Stimulated activated CD4-positive, alpha-beta T cell treated with anti-CD3 and anti-CD28 coated beads, Interleukin-4, amount 100 ng/mL, for 48 hours (primary cell): Measurements from ENCODE around the gene RELT.

ENCODE experiments used
- DNase-seq, 2 donors: peaks; one replicate each; pipeline ENCODE4 v3.0.0-alpha.2; 2020; ENCODE audit warnings: low read depth in 2 of 2

The RELT gene

GRCh38 chr11:73390601-73391565 lies 14.7 kb downstream of the RELT start:
- DNase-seq, result no peak

GRCh38 chr11:73391665-73392064 lies 15.5 kb downstream of the RELT start:
- no peak for DNase-seq

DNA sequence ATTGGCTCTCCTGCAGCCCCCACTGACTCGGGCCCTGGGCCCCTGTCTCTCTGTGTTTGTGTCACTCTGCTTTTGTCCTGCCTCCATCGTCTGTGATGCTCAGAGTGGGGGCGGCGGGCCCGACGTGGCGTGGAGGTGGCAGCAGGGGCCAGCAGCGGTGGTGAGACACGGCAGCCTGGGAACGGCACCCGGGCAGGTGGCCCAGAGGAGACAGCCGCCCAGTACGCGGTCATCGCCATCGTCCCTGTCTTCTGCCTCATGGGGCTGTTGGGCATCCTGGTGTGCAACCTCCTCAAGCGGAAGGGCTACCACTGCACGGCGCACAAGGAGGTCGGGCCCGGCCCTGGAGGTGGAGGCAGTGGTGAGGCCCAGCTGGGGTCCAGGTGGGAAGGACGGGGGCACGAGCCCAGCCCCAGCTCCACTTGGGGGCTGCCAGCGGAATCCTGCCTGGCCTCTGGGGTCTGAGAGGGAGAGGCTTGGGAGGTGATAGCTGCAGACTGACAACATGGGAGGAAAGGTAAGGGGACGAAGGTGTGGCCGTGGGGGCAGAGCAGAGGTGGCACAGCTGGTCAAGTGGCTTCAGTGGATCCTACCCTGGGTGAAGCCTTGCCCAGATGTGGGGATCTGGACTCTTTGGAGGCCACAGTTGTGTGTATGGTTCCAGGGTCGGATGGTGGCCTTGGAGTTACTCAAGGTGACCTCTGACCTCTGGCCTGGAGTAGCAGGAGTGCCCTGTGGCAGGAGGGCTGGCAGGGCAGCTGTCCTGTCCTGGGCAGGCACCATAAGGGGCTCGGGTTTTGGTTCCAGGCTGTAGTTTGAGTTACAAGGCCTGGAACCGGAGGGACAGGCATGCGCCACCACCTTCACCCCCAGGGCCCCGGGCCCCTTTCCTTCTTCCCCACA lies 16.2 kb downstream of the RELT start:
- no peak for DNase-seq

DNA sequence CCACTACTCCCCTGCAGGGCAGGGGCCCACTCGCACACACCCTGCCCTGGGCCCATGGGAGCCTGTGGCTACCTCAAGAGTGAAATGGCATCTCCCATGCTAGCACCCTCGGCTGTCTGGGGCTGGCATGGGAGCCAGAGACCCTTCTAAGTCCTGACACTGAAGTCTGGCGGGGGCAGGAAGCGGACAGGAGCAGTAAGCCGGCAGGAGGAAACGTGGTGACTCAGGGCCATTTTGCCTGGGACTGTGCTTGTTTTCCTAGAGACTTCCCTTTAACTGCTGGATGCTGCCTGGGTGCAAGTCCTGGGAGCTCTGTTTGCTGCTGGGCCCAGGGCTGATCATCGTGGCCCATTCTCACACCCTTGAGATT lies 16.8 kb downstream of the RELT start:
- DNase-seq, result no peak

DNA sequence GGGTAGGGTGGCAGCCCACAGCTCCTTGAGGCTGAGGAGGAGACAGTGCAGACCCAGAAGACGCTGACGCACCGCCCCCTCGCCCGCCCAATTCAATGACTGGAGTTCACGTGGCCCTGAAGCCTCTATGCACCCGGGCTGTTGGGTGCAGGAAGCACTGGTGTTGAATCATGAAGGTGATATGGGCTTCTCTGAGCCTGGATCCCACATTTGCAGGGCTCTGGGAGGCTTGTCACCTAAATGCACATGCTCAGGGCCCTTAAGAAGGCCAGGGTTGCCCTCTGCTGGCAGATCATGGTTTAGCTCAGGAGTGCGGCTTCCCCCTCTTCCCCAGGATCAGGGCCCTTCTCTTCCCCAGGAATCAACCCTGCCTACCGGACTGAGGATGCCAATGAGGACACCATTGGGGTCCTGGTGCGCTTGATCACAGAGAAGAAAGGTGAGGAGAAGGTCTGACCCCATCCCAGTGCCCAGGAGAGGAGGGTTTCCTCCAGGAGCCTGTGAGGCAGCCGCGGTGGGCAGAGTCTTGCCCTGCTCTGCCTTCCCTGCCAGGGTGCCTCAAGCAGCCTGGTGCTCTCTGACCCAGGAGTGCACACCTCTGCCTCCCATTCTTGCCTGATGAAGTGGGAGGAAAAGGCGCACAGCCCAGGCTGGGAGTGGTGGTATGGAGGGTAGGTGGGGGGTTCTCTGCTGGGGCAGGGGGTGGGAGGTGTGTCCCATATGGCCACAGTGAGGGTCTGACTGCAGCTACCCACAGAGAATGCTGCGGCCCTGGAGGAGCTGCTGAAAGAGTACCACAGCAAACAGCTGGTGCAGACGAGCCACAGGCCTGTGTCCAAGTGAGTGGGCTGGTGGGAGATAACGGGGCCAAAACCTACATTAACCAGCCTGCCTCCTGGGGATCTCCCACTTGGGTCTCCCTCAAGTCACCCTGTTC lies 17.5 kb downstream of the RELT start:
- peak; percentile 50 to 52 for DNase-seq

DNA sequence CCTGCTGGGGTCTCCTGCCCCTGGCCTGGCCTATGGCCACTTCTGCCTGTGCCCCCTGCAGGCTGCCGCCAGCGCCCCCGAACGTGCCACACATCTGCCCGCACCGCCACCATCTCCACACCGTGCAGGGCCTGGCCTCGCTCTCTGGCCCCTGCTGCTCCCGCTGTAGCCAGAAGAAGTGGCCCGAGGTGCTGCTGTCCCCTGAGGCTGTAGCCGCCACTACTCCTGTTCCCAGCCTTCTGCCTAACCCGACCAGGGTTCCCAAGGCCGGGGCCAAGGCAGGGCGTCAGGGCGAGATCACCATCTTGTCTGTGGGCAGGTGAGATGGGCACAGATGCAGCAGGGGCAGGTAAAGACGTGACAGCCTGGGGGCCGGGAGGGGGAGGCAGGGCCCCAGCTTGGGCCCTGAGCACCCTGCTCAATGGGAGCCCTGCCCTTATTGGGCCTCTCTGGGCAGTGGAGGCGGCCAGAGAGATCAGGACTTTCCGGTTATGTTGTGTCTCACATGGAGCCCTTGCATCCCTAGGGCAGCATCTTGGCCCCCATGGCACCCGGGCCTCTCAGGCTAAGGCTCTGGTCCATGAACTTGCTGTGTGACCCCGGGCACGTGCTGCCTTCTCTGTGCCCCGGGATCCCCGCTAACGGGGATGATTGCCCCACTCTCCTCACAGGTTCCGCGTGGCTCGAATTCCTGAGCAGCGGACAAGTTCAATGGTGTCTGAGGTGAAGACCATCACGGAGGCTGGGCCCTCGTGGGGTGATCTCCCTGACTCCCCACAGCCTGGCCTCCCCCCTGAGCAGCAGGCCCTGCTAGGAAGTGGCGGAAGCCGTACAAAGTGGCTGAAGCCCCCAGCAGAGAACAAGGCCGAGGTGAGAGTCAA lies 18.5 kb downstream of the RELT start:
- no peak for DNase-seq

GRCh38 chr11:73395297-73396208 lies 19.4 kb downstream of the RELT start:
- DNase-seq, result no peak

GRCh38 chr11:73396251-73396930 lies 20.2 kb downstream of the RELT start:
- no peak for DNase-seq

DNA sequence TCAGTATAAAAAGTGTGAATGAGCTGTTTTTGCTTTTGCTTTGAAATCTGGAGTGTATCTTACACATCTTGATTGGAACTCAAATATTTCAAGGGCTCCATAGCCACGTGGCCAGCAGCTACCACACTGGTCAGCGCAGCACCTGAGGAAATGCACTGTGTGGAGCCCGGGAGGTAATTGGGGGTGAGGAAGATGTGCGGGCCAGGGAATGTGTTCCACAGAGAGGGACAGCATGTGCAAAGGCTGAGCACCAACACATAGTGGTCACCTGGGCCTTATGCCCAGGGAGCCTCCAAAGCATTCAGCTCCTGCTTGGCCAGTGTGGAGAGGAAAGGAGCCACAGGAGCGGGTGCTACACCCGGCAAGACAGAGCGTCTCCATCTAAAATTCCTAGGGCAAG lies 20.8 kb downstream of the RELT start:
- no peak for DNase-seq

DNA sequence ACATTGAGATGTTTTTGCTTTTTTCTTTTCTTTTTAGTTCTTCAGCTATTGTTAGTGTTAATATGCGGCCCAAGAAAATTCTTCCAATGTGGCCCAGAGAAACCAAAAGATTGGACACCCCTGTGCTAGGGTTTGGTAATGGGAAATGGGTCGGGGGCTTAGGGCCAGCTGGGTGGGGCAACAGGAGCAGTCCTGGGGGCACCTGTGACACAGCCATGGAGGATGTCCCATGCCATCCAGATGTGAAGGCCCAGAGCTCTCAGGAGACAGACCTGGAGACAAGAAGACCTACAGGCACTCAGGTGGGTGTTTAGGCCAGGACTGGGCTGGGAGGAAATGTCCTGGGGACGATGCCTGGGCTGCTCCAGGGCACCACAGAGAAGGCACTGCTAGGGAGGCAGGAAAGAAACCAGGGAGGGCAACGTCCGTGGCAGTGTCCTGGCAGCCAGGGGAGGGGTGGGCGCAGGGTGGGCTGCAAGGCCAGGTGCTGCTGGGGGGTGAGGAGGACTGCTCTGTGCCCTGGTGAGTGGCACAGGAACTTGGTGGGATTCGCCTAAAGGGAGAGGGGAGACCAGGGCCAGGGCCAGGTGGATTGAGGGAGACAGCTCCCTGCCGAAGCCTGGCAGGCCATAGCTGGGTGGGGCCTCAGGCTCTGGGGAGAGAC lies 21.4 kb downstream of the RELT start:
- no peak for DNase-seq

DNA sequence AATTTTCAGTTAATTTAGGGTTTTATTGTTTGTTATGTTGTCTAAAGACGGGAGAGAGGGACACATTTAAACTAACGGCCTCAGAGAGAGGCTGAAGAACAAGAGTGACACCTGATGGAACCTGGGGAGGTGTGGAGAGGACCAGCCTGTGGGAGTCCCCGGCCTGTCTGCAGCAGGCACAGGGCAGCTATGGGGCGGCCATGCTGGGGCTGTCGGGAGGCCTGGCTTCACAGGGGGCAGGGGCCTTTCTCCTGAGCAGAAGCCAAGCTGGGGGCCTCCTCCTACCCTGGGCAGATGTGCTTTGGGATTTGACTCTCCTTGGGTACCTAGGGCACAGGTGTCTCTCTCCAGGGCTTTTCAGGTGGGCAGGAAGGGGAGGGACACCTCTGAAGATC lies 21.9 kb downstream of the RELT start:
- DNase-seq, result no peak

DNA sequence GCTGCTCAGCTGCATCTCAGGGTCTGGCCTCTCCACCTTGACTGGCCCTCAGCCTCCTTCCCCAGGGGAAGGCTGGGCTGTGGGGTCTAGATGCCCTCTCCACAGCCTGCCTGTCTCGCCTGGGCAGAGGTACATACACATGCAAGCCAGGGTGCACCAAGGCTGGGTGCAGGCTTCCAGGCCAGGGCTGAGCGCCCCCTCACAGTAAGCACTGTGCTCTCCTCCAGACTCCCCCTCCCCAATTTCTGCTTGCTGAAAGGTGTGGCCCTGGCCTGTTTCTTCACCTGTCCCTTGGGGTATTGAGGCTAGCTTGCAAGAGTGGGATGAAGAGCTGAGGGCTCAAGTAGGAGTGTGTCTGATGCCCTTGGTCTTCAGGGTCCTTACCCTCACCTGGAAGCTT lies 22.5 kb downstream of the RELT start:
- DNase-seq, result no peak

DNA sequence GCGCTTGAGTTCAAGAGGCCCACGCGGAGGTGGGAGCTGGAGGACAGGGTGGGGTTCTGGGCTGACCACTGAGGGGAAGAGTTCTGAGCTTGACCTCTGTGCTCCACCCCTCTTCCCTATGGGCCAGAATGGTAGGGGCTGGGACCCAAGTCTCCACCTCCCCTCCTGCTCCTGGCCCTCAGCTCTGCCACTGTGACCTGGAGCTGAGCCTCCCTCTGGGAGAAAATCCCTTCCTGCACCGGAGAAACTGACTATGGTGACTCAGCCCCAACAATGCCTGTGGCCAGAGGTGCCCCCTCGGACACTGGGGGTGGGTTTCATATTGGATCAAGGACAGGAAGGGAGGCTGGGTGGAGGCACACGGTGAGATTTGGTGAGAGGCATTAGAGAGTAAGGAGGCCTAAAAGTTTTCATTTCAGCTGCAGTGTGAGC lies 23.0 kb downstream of the RELT start:
- no peak for DNase-seq

- DNase-seq, result no peak
Measured at GRCh38 chr11:73399636-73400035, 23.4 kb downstream of the RELT start.

DNA sequence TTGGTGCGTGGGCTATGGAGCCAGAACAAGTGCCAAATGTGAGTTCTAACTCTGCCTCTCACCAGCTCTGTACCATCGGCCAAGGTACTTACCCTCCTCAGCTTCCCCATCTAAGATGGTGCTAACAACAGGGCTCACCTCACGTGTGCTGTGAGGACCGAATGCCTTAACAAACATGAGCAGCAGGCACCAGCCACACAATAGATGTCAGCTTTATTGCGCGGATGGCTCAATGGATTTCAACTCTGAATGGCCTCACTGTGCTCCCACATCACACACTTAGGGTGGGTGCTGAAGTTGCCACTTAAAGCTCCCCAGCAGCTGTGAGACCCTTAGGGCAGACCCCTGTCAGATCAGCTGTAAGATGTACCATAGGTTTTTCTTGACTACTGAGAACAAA lies 24.1 kb downstream of the RELT start:
- DNase-seq, result no peak

DNA sequence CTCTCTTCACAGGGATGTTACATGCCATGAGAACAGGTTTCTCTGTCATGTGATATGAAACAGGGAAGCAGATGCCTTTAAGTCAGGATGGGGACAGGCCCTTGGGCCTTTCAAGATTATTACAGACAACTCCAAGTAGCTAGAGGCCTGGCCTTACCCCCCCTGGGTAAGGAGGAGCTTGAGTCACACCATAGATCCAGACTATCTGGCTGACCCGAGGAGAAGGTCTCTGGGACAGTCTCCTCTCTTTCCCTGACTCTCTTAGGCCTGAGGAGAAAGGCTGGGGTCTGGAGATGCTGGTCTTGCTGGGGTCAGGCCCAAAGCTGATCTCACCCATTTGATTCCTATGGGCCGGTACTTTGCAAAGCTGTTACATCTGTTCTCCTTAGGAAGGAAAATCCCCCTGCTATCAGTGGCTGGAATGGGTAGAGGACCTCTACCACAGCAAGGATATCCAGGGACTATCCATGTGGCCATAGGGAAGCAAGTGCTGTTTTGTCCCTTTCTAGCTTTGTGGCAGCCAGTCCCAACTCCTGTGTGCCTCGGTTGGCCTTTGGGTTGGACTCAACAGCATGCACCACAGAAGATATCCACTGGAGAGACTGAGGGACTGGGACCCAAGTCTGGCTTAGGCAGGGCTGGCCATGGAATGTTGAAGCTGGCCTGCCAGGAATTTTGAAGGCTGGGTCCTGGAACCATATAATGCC lies 25.2 kb downstream of the RELT start:
- no peak for DNase-seq

DNA sequence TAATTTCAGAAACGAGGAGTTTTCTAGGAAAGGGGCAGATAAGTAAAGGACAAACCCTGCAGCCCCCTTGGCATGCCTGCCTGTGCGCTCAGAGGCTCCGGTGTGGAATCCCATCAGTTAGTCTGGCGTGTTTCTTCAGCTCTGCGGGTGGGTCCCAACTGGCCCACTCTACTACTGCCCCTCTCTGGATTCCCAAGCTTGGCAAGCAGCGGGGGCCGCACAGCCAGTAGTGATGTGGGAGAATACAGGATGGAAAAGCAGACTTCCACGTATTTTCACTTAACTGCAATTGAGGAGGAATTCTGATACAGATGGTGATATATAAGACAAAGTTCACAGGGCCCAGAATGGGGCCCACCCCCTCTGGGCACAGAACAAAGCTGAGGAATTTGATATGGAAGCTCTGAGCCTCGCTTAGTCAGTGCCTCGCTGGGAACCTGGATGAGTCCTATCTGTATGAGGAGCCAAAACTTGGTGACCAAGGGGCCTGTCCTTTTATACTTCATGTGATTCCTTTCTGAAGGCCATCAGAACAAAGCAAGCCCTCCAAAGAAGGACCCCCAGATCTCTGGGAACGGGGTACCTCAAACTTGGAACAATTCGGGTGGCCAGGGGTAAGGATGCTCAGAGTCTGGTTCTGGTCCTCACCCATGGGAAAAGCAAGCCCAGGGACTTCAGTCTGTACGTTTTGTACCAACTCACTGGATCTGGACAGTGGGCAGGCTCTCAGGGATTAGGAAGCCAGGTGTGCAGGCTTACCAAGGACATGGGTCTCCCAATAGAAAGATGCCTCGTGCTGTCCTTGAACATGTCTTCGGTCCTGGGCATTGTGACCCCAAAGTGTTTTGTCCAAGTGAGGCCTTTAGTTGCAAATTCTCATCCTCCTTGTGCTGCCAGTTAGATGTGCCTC lies 26.0 kb downstream of the RELT start:
- no peak for DNase-seq
